Fibroblast of mammary gland (primary cell): ENCODE measurements around the gene ASCC1.

Experiments
- DNase-seq: peaks from one replicate; pipeline ENCODE4 v3.0.0-alpha.2; 2010; ENCODE audit warnings: low read depth
- H3K4me3 ChIP-seq: 2 replicates; pipeline ENCODE4 v1.5.1; 2011; ENCODE audit warnings: low read depth, mild to moderate bottlenecking, low read length, moderate library complexity; ENCODE audit not compliant: control insufficient read depth
- TF ChIP-seq, protein P1 (sequence below): conservative IDR thresholded peaks from 2 replicates; pipeline ENCODE4 v1.5.1; 2011; ENCODE audit warnings: low read depth, low read length, inconsistent platforms; ENCODE audit not compliant: control insufficient read depth, insufficient read depth

Gene ASCC1

GRCh38 chr10:72094574-72094973 lies 121.5 kb downstream of the ASCC1 start:
- DNase-seq: no peak
- TF ChIP-seq, protein P1, sequence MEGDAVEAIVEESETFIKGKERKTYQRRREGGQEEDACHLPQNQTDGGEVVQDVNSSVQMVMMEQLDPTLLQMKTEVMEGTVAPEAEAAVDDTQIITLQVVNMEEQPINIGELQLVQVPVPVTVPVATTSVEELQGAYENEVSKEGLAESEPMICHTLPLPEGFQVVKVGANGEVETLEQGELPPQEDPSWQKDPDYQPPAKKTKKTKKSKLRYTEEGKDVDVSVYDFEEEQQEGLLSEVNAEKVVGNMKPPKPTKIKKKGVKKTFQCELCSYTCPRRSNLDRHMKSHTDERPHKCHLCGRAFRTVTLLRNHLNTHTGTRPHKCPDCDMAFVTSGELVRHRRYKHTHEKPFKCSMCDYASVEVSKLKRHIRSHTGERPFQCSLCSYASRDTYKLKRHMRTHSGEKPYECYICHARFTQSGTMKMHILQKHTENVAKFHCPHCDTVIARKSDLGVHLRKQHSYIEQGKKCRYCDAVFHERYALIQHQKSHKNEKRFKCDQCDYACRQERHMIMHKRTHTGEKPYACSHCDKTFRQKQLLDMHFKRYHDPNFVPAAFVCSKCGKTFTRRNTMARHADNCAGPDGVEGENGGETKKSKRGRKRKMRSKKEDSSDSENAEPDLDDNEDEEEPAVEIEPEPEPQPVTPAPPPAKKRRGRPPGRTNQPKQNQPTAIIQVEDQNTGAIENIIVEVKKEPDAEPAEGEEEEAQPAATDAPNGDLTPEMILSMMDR: no peak

DNA sequence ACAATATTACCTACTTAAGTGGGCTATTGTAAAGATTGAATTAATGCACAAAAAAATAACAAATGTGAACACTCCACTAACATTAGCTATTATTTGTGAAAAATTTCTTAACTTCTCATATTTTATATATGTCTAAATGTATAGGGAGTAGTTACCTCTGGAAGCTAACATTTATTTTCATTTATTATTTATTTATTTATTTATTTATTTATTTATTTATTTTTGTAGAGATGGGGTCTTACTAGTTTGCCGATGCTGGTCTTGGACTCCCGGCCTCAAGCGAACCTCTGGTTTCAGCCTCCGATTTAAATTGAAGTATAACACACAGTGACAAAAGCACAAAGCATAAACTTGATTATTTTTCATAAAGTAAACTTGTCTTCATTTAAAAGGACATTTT lies 122.6 kb downstream of the ASCC1 start:
- H3K4me3 ChIP-seq: no peak overlapping the region
- TF ChIP-seq, protein P1: no peak
- DNase-seq: no peak

More at GRCh38 chr10:72094574-72094973, 121.5 kb downstream of the ASCC1 start:
- no peak overlapping the region for H3K4me3 ChIP-seq

GRCh38 chr10:72092987-72093386 lies 123.1 kb downstream of the ASCC1 start:
- H3K4me3 ChIP-seq: no peak overlapping the region
- DNase-seq: no peak
- TF ChIP-seq, protein P1: no peak

DNA sequence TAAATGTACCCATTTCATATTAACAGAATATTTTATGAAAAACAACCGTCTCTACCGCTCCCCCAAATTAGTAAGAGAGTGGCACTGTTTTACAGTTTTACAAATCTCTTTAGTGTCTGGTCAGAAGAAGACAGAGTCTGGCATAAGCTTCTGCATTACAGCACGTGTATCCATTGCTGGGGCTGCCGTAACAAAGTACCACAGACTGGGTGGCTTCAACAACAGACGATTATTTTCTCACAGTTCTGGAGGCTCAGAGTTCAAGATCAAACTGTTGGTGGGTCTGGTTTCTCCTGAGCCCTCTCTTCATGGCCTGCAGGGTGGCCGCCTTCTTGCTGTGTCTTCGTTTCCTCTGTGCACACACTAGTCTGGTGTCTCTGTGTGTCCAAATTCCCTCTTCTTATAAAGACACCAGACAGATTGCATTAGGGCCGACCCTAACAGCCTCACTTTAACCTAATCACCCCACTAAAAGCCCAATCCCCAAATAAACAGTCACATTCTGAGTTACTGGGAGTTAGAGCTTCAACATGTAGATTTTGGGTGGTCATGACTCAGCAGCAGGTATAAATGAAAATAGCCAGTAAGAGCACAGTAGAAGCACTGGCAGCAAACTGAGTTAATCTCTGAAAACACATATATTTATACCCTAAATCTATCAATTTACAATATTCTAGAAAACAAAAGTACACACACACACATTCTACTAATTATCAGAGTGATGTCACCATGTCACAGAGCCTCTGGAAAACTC lies 123.7 kb downstream of the ASCC1 start:
- TF ChIP-seq, protein P1: no peak

GRCh38 chr10:72090326-72090725 lies 125.8 kb downstream of the ASCC1 start:
- DNase-seq: no peak
- TF ChIP-seq, protein P1: no peak
- H3K4me3 ChIP-seq: no peak overlapping the region

More for the DNA sequence above, 123.7 kb downstream of the ASCC1 start:
- no peak for DNase-seq
- no peak overlapping the region for H3K4me3 ChIP-seq

- no peak for DNase-seq
- H3K4me3 ChIP-seq: no peak overlapping the region
- TF ChIP-seq, protein P1: no peak
These were observed 126.5 kb downstream of the ASCC1 start for GRCh38 chr10:72089618-72090017.
